Gastrocnemius medialis (tissue), 4 donors: ENCODE measurements around the gene MYH9.
A peak's percentile ranks its signal among the peaks of the same experiment; 100 is the strongest.

Source experiments
- POLR2A ChIP-seq, 2 donors: fragments of 450-650 bp; IDR thresholded peaks; one replicate each; pipeline ENCODE4 v1.6.1; 2017; ENCODE audit warnings: antibody characterized with exemption in 2 of 2, mild to moderate bottlenecking in 2 of 2, moderate library complexity in 2 of 2
- TF ChIP-seq, protein P1 (sequence below), 5 experiments: fragments of 450-650 bp in 3 of 5; fragments of 200-600 bp in 2 of 5; sonication (generic) in 2 of 5; IDR thresholded peaks in 4 of 5; conservative IDR thresholded peaks in 1 of 5; 1 replicate in 4 of 5; 2 replicates in 1 of 5; pipeline ENCODE4 v1.5.1; 2016 to 2019; ENCODE audit warnings: antibody characterized with exemption in 5 of 5, mild to moderate bottlenecking in 3 of 5, moderate library complexity in 3 of 5

DNA sequence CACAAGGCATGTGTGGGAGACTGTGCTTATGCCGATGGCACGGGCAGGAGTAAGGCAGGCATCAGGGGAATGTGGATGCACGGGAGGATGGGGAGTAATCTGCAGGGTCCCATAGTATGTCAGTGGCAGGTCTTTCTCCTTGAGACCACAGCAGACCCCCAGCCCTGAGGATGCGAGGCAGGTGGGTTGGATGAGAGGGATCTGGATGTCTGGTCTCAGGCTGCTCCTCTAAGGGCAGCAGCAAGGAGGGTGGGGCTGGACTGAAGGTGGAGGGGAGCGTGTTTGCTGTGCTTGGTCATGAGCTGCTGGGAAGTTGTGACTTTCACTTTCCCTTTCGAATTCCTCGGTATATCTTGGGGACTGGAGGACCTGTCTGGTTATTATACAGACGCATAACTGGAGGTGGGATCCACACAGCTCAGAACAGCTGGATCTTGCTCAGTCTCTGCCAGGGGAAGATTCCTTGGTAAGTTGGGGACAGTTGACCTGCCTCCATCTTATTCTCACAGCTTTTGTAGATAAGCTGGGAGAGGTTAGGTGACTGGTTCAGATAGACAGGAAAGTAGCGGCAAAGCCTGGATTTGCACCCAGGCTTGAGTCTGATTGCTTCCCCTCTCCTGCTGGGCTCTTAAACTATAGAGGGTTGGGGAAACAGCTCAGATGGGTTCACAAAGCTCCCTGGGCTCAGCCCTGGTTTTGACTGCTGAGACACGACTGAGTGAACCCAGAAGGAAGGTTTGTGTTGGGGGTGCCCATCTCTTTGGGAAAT is 134.8 kb downstream of the MYH9 start, which contains the start of gene APOL1:
- TF ChIP-seq, protein P1, sequence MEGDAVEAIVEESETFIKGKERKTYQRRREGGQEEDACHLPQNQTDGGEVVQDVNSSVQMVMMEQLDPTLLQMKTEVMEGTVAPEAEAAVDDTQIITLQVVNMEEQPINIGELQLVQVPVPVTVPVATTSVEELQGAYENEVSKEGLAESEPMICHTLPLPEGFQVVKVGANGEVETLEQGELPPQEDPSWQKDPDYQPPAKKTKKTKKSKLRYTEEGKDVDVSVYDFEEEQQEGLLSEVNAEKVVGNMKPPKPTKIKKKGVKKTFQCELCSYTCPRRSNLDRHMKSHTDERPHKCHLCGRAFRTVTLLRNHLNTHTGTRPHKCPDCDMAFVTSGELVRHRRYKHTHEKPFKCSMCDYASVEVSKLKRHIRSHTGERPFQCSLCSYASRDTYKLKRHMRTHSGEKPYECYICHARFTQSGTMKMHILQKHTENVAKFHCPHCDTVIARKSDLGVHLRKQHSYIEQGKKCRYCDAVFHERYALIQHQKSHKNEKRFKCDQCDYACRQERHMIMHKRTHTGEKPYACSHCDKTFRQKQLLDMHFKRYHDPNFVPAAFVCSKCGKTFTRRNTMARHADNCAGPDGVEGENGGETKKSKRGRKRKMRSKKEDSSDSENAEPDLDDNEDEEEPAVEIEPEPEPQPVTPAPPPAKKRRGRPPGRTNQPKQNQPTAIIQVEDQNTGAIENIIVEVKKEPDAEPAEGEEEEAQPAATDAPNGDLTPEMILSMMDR (IDR thresholded peaks at IDR 0.05 in 4 of 5, conservative IDR thresholded peaks at IDR 0.05 in 1 of 5), result no peak
- peak; percentile 31 to 60 for TF ChIP-seq POLR2A (IDR thresholded peaks at IDR 0.05)
